Central memory CD8-positive, alpha-beta T cell (primary cell): ENCODE data around the gene BCDIN3D.

Source experiments
- ATAC-seq: fragments of 150-1000 bp; cut with Tn5 transposase; replicated peaks from 2 replicates; pipeline ENCODE4 v1.10.0; 2022; ENCODE audit warnings: mild to moderate bottlenecking, moderate FRiP score, moderate number of reproducible peaks; ENCODE audit not compliant: poor library complexity, severe bottlenecking; ENCODE audit errors: extremely low read depth
- DNase-seq, 2 donors: peaks; one replicate each; pipeline ENCODE4 v3.0.0; 2021; ENCODE audit warnings: low spot score in 2 of 2
- H3K27ac Mint-ChIP-seq: one replicate; pipeline ENCODE4 v1.8.0; 2022; ENCODE audit warnings: low read depth, mild to moderate bottlenecking, moderate library complexity, mixed read lengths
- H3K27me3 Mint-ChIP-seq: one replicate; pipeline ENCODE4 v1.8.0; 2022; ENCODE audit warnings: mixed read lengths
- H3K36me3 Mint-ChIP-seq: one replicate; pipeline ENCODE4 v1.8.0; 2022; ENCODE audit warnings: mild to moderate bottlenecking, moderate library complexity, mixed read lengths; ENCODE audit not compliant: insufficient read depth
- H3K4me1 Mint-ChIP-seq: one replicate; pipeline ENCODE4 v1.8.0; 2022; ENCODE audit warnings: mixed read lengths
- H3K4me3 Mint-ChIP-seq: one replicate; pipeline ENCODE4 v1.8.0; 2022; ENCODE audit warnings: mild to moderate bottlenecking, moderate library complexity, mixed read lengths
- H3K9me3 Mint-ChIP-seq: one replicate; pipeline ENCODE4 v1.8.0; 2022; ENCODE audit warnings: mixed read lengths

The BCDIN3D gene, protein sequence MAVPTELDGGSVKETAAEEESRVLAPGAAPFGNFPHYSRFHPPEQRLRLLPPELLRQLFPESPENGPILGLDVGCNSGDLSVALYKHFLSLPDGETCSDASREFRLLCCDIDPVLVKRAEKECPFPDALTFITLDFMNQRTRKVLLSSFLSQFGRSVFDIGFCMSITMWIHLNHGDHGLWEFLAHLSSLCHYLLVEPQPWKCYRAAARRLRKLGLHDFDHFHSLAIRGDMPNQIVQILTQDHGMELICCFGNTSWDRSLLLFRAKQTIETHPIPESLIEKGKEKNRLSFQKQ

DNA sequence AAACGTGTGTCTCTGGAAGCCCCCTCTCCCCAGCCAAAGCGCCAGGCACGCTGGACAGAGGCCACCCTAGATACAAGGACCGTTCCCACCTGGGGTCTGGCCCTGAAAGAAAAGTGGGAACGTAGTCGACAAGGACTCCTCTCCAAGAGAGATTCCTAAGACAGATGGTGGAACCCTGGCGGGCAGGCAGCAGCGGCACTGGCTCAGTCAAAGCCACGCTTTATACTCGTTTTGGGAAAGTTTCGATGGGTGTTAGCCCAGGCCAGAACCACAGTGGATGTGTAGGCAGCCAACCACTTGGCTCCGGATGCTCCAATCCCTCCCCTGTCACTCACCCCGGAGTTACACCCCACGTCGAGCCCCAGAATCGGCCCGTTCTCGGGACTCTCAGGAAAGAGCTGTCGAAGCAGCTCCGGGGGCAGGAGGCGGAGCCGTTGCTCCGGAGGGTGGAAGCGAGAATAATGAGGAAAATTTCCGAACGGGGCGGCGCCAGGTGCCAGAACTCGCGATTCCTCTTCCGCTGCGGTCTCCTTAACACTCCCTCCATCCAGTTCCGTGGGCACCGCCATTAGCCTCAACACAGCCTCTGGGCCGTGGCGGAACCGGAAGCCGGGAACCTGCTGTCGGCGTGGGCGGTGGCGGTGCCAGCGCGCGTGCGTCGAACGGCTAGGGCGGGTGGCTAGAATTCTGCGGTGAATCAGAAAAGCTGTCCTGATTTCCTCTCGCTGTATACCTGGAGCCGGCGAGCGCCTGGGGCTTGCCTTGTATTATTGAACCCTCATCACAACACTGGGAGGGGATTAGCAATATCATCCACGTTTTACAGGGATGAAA is at the start of gene BCDIN3D:
Gene BCDIN3D, minus strand, starts transcription at position 588 of the 834 bp plus-strand sequence. Its CDS starts 19 bp downstream, at position 569.
- Mint-ChIP-seq H3K27ac (peak within 1 kb of the TSS; percentile 90), H3K36me3 (peaks cover 7% of the 10 kb centered on the region), H3K4me3 (peak within 1 kb of the TSS; percentile 87), H3K27me3 (no peaks in the 10 kb centered on the region), H3K9me3 (no peaks in the 10 kb centered on the region), H3K4me1 (peaks cover 40% of the 10 kb centered on the region)
- DNase-seq (peak; percentile 76 to 80), ATAC-seq (peak; percentile 92)

DNA sequence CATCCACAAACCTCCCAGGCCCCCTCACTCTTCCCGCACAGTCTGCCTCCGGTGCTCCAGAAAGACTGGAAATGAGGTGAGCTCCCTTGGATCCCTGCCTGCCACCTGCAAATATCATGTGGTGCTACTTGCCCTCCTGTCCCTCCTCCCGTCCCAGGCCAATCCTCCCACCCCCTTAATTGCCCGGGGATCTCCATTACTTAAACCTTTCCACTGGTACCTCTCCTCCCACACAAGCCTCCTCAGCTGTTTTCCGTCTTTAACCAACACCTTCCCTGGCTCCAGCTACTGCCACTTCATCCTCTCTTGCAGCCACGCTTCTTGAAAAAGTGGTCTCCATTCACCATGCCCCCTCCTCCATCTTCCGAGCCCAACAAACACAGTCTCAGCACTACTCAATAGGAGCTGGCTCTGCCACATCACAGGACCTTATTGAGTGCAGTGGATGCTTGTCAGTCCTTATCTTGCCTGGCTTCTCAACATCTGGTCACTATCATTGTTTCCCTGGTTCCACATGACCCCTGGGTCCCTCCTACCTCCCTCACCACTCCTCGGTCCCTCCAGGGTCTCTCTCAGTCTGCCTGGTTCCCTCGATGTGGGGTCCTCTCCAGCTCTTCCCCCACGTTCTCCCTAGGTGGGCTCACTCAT is 49.3 kb upstream of the BCDIN3D start:
- Mint-ChIP-seq H3K36me3 (no peaks in the 10 kb centered on the region), H3K27ac (no peak overlapping the region), H3K9me3 (no peaks in the 10 kb centered on the region), H3K4me1 (peaks cover 8% of the 10 kb centered on the region), H3K4me3 (no peak overlapping the region), H3K27me3 (peaks cover 27% of the 10 kb centered on the region)
- ATAC-seq (no peak), DNase-seq (no peak)

DNA sequence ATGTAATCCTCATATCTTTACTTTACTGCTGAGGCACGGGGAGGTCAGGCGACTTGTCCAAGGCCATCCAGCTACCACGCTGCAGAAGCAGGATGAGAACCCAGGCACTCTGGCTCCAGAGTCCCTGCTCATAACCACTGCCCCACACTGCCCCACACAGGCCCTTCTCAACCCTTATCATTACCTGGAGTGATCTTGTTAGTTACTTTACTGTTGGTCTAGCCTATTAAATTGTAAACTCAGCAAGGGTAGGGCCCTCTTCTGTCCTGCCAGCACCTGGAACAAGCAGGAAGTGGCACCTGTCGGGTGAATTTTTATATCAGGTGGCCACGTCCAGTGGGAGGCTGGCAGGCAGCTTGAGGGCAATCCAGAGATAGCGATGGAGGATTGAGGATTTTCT is 48.6 kb upstream of the BCDIN3D start:
- no peaks in the 10 kb centered on the region for H3K9me3 Mint-ChIP-seq
- H3K27ac Mint-ChIP-seq: no peak overlapping the region
- no peaks in the 10 kb centered on the region for H3K36me3 Mint-ChIP-seq
- H3K4me1 Mint-ChIP-seq: peaks cover 8% of the 10 kb centered on the region
- H3K27me3 Mint-ChIP-seq: peaks cover 33% of the 10 kb centered on the region
- ATAC-seq (no peak), DNase-seq (no peak)
- no peak overlapping the region for H3K4me3 Mint-ChIP-seq

DNA sequence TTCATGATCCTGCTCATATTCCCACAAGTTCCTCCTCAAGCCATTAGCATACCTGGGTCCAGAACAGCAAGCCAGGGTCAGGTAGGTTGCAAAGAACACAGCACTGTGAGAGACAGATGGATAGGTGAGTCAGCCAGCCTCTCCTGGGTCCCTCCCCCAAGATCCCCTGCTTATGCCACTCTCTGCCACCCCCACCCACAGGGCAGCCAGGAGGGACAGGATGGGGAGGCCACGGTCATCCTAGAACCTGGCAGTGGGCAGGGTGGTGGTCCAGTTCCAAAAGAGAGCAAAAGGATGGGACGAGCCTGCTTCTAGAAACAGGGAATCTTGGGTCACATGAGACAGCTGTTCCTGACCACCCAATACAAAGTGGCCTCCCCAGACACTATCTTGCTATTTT is 48.1 kb upstream of the BCDIN3D start:
- no peak overlapping the region for H3K4me3 Mint-ChIP-seq
- H3K27ac Mint-ChIP-seq: no peak overlapping the region
- peaks cover 8% of the 10 kb centered on the region for H3K4me1 Mint-ChIP-seq
- no peaks in the 10 kb centered on the region for H3K9me3 Mint-ChIP-seq
- H3K27me3 Mint-ChIP-seq: peaks cover 37% of the 10 kb centered on the region
- ATAC-seq (no peak), DNase-seq (no peak)
- no peaks in the 10 kb centered on the region for H3K36me3 Mint-ChIP-seq

DNA sequence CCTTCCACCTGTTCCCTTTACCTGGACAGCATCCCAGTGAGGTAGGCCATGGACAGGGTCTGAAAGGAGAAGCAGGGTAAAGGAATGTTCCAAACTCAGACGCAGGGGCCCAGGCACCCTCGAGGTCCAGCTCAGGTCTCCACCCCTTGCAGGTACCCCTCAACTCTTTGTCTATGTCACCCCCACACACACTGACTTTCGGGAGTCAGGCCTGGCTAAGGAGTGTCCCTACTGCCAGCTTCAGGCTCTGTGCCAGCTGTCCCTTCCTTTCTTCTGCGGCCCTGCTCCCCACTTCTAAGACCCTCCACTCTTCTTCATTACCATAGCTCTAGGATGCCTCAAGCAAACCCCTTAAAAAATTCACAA is 47.2 kb upstream of the BCDIN3D start:
- no peak for ATAC-seq

GRCh38 chr12:49889361-49890095 is 46.6 kb upstream of the BCDIN3D start:
- no peak overlapping the region for H3K4me3 Mint-ChIP-seq
- DNase-seq (no peak), ATAC-seq (no peak)
- no peaks in the 10 kb centered on the region for H3K9me3 Mint-ChIP-seq
- H3K27ac Mint-ChIP-seq: no peak overlapping the region
- H3K27me3 Mint-ChIP-seq: peaks cover 51% of the 10 kb centered on the region
- H3K4me1 Mint-ChIP-seq: peaks cover 8% of the 10 kb centered on the region
- H3K36me3 Mint-ChIP-seq: no peaks in the 10 kb centered on the region

More for the DNA sequence above, 47.2 kb upstream of the BCDIN3D start:
- no peak for DNase-seq
- Mint-ChIP-seq H3K4me1 (peaks cover 8% of the 10 kb centered on the region), H3K36me3 (no peaks in the 10 kb centered on the region), H3K27me3 (peaks cover 47% of the 10 kb centered on the region), H3K9me3 (no peaks in the 10 kb centered on the region), H3K4me3 (no peak overlapping the region), H3K27ac (no peak overlapping the region)

DNA sequence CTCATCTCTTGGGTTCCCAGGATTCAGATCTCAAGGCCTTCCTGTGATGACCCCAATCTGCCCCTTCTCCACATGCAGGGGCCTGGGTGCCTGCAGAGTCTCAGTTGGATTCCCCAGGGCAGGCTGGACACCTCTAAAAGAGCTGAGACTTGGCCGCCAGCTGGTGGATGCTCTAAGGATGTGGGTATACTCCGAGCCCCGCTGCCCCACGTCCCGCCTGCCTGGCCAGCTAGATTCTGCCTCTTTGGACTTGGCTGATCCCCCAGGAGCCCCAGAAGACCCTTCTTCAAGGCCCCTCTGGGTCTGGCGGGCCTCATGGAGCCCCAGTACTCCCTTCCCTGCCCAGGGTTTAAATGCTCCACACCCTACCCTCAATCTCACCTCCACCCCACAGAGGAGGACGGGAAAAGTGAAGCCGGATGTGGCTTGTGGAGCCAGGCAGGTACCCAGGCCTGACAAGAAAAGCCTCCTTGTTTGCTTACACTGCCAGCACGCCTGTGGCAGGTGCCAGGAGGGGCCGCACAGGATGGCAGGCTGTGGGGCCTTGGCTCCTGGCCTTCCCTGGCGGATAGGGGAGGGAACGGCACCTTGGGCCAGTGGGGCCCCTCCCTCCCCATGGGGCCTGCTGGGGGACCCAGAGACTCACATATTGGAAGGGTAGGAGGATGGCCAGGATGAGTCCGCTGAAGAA is 45.7 kb upstream of the BCDIN3D start:
- no peak for DNase-seq
- H3K4me1 Mint-ChIP-seq: peaks cover 8% of the 10 kb centered on the region
- no peak overlapping the region for H3K4me3 Mint-ChIP-seq
- H3K27ac Mint-ChIP-seq: no peak overlapping the region
- no peaks in the 10 kb centered on the region for H3K9me3 Mint-ChIP-seq
- H3K36me3 Mint-ChIP-seq: peaks cover 1% of the 10 kb centered on the region
- no peak for ATAC-seq
- peaks cover 60% of the 10 kb centered on the region for H3K27me3 Mint-ChIP-seq

DNA sequence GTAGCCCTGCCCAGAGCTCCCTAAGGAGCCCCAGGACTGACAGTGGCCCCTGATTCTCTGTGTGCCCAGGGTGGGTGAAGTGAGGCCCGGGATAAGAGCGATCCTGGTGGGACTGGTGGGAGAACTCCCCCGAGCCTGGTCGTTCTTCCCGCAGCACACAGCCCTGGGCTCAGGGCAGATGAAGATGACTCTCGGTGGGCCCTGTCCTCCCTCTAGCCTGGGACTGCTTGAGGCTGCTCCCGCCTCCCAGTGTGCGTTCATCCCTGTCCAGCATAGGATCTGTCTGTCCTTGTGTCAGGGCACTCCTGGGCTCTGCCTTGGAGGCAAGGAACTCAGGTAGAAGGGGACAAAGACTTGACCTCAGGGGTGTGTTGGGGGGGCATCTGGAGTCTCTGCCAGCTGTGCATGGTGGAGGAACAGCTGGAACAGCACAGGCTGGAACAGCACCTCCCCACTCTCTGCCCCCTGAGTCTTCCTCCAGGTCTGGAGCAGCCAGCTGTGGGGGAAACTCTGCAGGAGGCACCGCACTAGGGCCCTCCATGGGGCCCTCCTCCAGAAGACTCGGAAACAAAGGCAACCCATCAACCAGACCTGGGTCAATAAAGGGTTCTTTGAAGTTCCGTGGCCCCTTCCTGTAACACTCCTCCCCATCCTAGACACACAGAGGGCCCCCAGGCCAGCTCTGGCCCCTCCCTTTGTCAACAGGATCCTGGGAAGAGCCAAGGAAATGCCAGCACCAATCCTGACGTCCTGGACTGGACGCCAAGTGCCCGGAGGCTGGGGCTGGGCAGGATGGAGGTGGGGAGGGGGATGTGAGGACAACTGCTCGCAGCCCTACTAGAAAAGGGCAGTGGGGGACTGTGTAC is 44.9 kb upstream of the BCDIN3D start:
- Mint-ChIP-seq H3K9me3 (no peaks in the 10 kb centered on the region), H3K4me1 (peaks cover 7% of the 10 kb centered on the region), H3K36me3 (peaks cover 1% of the 10 kb centered on the region), H3K4me3 (no peak overlapping the region), H3K27me3 (peaks cover 56% of the 10 kb centered on the region), H3K27ac (no peak overlapping the region)
- DNase-seq (no peak), ATAC-seq (no peak)

DNA sequence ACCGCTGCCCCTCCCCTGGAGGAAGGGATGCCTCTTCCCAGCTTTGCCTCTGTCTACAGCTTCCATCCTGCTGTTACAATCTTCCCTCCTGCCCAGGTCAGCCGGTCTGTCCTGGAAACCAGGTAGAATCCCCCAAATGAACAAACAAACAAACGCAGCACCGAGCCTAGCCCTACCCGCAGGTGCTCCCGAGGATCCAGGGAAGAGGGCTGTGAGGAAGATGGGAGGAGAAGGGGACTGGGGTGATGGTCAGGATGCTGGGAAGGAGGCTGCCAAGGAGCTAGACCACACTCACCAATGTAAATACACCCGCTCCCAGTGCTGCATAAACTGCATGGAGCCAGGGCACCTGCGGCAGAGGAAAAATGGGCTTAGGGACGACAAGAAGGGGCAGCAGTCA is 44.2 kb upstream of the BCDIN3D start:
- Mint-ChIP-seq H3K4me3 (no peak overlapping the region), H3K36me3 (peaks cover 1% of the 10 kb centered on the region), H3K27ac (no peak overlapping the region), H3K9me3 (no peaks in the 10 kb centered on the region), H3K4me1 (peaks cover under 1% of the 10 kb centered on the region), H3K27me3 (peaks cover 49% of the 10 kb centered on the region)
- DNase-seq (no peak), ATAC-seq (no peak)

DNA sequence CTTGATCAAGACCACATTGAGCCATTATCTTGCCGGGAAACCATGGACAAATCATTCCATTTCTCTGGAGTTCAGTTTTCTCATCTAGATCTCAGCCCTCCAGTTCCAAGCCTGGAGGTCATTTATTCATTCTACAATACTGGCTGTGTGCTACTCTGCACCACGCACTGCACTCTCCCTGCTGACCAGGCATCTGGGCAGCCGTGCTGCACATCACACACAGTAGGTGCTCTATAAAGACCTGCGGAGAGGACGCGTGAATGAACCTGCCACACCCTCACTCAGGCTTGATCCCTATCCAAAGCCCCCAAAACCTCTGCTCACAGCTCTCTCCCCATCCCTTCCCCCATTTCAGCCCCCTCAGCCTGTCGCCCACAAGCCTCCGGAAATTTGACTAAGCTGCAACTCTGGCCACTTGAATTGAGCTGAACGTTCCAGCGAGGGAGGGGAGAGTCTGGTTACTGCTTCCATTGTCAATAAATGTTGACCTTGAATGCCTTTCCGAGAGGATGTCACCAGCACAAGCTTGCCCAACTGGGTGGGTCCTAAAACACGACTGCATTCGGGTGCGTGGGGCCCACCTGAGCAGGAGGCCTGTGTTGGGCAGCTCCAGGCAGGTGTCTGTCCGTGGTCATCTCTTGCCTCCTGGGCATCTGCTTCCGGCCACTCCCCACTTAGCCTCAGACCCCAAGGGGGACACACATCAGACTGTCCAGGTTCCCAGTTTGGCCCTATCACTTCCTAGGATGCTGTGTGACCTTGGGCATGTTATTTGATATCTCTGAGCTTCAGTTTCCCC is 43.0 kb upstream of the BCDIN3D start:
- peaks cover 1% of the 10 kb centered on the region for H3K36me3 Mint-ChIP-seq
- no peak overlapping the region for H3K4me3 Mint-ChIP-seq
- DNase-seq: no peak
- no peaks in the 10 kb centered on the region for H3K9me3 Mint-ChIP-seq
- no peak for ATAC-seq
- peaks cover 42% of the 10 kb centered on the region for H3K27me3 Mint-ChIP-seq
- no peaks in the 10 kb centered on the region for H3K4me1 Mint-ChIP-seq
- no peak overlapping the region for H3K27ac Mint-ChIP-seq

- Mint-ChIP-seq H3K4me1 (no peaks in the 10 kb centered on the region), H3K9me3 (peaks cover under 1% of the 10 kb centered on the region), H3K27ac (no peak overlapping the region), H3K36me3 (peaks cover 1% of the 10 kb centered on the region), H3K4me3 (no peak overlapping the region), H3K27me3 (peaks cover 42% of the 10 kb centered on the region)
- DNase-seq: no peak
- ATAC-seq: no peak
Measured at GRCh38 chr12:49885118-49885517, 42.2 kb upstream of the BCDIN3D start.
